Activated T-helper 17 cell treated with anti-CD3 and anti-CD28 coated beads, Interleukin-2, amount 50 U/mL, for 72 hours (primary cell): ENCODE data around the gene DUSP5. TPM values are rescaled to one million over a fixed set of nuclear protein-coding genes. Genes with fewer than 3 reads are reported as not detected.
A peak's percentile ranks its signal among the peaks of the same experiment; 100 is the strongest.
"Not testable (repeated sequence)": the region's sequence is repeated elsewhere in the genome, so short reads cannot be mapped to it uniquely, and the experiment has no call there.

Source experiments
- ATAC-seq: fragments of 150-1000 bp; cut with Tn5 transposase; replicated peaks from 2 replicates; pipeline ENCODE4 v1.10.0; 2021; ENCODE audit warnings: mild to moderate bottlenecking, moderate library complexity
- H3K27ac Mint-ChIP-seq: one replicate; pipeline ENCODE4 v1.8.0; 2022; ENCODE audit warnings: mixed read lengths
- H3K27me3 Mint-ChIP-seq: one replicate; pipeline ENCODE4 v1.8.0; 2022; ENCODE audit warnings: mixed read lengths
- H3K36me3 Mint-ChIP-seq: one replicate; pipeline ENCODE4 v1.8.0; 2022; ENCODE audit warnings: low read depth, mild to moderate bottlenecking, mixed read lengths
- H3K4me1 Mint-ChIP-seq: one replicate; pipeline ENCODE4 v1.8.0; 2022; ENCODE audit warnings: mixed read lengths
- H3K4me3 Mint-ChIP-seq: one replicate; pipeline ENCODE4 v1.8.0; 2022; ENCODE audit warnings: mild to moderate bottlenecking, mixed read lengths
- H3K9me3 Mint-ChIP-seq: one replicate; pipeline ENCODE4 v1.8.0; 2022; ENCODE audit warnings: mixed read lengths
- total RNA-seq, 2 donors: library from RNA; stranded (reverse); gene quantifications; one replicate each; pipeline ENCODE4 v1.2.3, GENCODE V29; 2022

Gene DUSP5
- total RNA-seq, 2 donors from 2014 or later, result 43.2 to 107 TPM

DNA sequence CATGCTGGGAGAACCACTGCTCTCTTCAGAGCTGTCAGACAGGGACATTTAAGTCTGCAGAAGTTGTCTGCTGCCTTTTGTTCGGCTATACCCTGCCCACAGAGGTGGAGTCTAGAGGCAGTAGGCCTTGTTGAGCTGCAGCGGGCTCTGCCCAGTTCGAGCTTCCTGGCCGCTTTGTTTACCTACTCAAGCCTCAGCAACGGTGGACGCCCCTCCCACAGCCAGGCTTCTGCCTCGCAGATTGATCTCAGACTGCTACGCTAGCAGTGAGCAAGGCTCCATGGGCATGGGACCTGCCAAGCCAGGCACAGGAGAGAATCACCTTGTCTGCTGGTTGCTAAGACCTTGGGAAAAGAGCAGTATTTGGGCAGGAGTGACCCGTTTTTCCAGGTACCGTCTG, 27.2 kb upstream of the DUSP5 start:
- H3K27ac Mint-ChIP-seq, H3K4me1 Mint-ChIP-seq: not testable (repeated sequence)

DNA sequence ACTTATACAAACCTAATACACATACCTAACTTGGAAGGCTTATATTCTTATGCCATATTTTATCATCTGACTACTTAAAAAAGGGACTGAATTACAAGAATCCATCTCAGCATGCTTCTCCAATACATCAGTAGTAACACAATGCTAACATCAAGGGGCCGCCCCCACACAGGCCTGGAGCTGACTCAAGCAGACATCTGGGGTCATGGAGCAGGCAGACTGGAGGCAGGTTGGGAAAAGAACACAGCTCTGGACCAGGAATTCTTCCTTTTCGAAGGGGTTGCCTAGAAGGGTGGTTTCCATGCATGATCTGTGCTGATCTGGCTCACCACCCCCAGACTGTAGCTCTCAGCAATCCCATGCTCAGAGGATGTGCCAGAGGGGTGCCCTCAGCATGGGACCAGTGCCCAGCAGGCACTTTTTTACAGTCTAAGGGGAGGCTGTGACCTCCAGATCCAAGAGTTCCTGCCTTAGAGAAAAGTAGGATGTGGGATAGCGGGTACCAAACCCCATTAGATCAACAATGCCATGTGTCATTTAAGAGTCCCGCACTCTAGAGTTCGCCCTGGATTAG, 26.1 kb upstream of the DUSP5 start:
- H3K4me1 Mint-ChIP-seq, result no peaks in the 10 kb centered on the region
- H3K27ac Mint-ChIP-seq, result no peak overlapping the region
- ATAC-seq, result no peak
- H3K27me3 Mint-ChIP-seq, result no peaks in the 10 kb centered on the region
- H3K9me3 Mint-ChIP-seq, result peaks cover 3% of the 10 kb centered on the region
- H3K4me3 Mint-ChIP-seq, result no peak overlapping the region
- H3K36me3 Mint-ChIP-seq, result no peaks in the 10 kb centered on the region

More for the DNA sequence above, 27.2 kb upstream of the DUSP5 start:
- H3K9me3 Mint-ChIP-seq, H3K36me3 Mint-ChIP-seq, H3K27me3 Mint-ChIP-seq, H3K4me3 Mint-ChIP-seq, ATAC-seq: not testable (repeated sequence)

DNA sequence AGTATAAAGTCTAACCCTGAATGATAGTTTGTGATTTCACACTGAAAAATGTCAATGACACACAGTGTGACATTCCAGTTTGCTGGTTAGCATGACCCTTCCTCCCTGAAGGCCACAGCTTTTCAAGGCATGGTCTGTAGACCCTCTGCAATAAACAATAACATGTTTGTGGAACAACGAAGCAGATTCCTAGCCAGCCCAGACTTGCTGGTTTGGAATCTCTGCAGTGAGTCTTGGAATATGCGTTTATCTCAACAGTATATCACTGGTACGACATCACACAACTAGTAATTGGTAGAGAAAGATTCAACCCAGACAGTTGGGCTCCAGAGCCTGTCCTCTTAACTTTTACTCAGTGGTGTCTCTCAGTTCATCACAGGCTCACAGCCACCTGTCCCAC, 23.7 kb upstream of the DUSP5 start:
- H3K36me3 Mint-ChIP-seq, result no peaks in the 10 kb centered on the region
- H3K27ac Mint-ChIP-seq, result no peak overlapping the region
- H3K4me1 Mint-ChIP-seq, result no peaks in the 10 kb centered on the region
- H3K9me3 Mint-ChIP-seq, result peaks cover 3% of the 10 kb centered on the region
- no peak for ATAC-seq
- no peaks in the 10 kb centered on the region for H3K27me3 Mint-ChIP-seq
- no peak overlapping the region for H3K4me3 Mint-ChIP-seq

DNA sequence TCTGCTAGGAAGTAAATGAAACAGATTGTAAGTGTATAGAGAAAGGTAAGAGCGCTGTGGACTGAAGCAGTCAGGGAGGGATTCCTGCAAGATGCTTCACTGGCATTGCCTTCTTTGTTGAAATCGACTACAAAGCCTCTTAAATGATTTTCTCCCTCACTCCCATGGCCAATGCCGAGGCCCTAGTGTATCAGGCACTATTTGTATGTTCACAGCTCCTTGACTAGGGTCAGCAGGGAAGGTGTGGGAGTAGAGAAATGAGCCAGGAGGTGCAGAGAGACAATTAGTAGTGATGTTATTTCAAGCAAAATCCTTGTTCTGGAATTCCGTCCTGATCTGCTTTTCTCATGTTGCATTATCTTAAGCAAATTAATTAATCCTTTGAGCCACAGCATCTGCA, 22.9 kb upstream of the DUSP5 start:
- Mint-ChIP-seq H3K4me1 (no peaks in the 10 kb centered on the region), H3K9me3 (peaks cover 3% of the 10 kb centered on the region), H3K36me3 (no peaks in the 10 kb centered on the region), H3K27ac (no peak overlapping the region), H3K4me3 (no peak overlapping the region), H3K27me3 (no peaks in the 10 kb centered on the region)
- no peak for ATAC-seq

DNA sequence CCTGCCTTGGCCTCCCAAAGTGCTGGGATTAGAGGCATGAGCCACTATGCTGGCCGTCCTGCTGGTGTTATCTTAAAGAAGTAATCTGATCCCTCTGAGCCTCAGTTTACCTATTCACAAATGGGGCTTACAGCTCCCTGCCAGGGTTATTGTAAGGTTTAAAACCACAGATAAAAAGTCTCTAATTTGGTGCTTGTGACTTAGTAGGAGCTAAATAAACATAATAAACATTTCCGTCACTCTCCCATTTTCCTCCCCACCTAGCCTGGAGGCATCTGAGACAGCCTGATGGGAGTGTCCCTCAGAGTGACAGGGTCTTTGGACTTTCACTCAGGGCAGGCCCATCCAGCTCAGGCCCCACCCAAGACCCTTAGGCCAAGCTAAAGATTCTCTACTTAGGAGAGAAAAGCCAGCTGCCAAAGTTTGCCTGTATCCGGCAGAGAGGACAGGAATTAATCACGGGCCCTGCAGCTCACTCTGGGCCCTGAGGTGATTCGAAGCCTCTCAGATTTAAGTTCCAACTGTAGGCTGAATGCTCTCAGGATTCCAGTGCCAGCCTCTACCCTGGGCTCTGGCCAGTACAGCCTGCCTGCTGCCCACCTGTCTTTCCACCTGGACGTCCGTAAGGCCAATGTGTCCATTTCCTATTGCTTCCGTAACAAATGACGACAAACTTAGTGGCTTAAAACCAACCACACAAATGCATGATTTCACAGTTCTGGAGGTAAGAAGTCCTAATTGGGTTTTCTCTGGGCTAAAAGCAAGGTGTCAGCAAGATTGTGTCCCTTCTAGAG, 21.8 kb upstream of the DUSP5 start:
- H3K27ac Mint-ChIP-seq, result no peak overlapping the region
- H3K4me3 Mint-ChIP-seq, result no peak overlapping the region
- no peaks in the 10 kb centered on the region for H3K36me3 Mint-ChIP-seq
- no peaks in the 10 kb centered on the region for H3K4me1 Mint-ChIP-seq
- no peaks in the 10 kb centered on the region for H3K27me3 Mint-ChIP-seq
- no peak for ATAC-seq
- H3K9me3 Mint-ChIP-seq, result no peaks in the 10 kb centered on the region

DNA sequence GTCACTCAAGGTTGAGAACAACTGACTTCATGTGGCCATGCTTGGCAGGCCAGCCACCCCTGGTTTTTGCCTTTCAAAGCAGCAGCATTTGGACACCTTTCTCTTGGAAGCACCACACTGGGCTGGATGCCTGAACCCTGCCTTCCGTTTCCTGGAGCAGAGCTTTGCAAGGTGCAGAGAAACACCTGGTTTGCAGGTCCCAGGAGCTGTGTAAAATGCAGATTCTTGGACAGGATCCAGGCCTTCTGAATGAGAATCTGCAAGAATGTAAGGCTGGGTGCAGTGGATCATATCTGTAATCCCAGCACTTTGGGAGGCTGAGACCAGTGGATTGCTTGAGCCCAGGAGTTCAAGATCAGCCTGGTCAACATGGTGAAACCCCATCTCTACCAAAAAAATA, 18.0 kb upstream of the DUSP5 start:
- H3K4me1 Mint-ChIP-seq, result no peaks in the 10 kb centered on the region
- ATAC-seq, result no peak
- H3K27me3 Mint-ChIP-seq, result no peaks in the 10 kb centered on the region
- no peak overlapping the region for H3K27ac Mint-ChIP-seq
- H3K4me3 Mint-ChIP-seq, result no peak overlapping the region
- H3K9me3 Mint-ChIP-seq, result no peaks in the 10 kb centered on the region
- no peaks in the 10 kb centered on the region for H3K36me3 Mint-ChIP-seq

DNA sequence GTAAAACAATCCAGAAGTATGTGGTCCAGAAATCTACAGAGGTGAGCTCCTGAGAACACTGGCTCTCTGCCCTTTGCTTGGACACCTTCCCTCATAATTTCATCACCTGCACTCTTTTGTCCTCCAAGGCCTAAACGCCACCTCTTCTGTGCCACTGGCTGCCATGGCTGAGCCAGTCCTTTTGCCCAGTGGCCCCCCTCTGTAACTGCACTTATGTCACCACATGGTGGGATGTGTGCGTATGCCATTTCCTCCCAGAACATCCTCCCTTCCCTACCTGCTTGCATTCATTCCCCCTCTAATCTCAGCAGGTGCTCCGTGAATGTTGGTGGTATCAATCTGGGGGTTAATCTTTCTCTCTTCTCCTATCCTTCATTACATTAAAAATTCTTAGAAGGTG, 17.3 kb upstream of the DUSP5 start:
- no peak overlapping the region for H3K27ac Mint-ChIP-seq
- no peaks in the 10 kb centered on the region for H3K27me3 Mint-ChIP-seq
- H3K9me3 Mint-ChIP-seq, result no peaks in the 10 kb centered on the region
- no peaks in the 10 kb centered on the region for H3K4me1 Mint-ChIP-seq
- no peaks in the 10 kb centered on the region for H3K36me3 Mint-ChIP-seq
- ATAC-seq, result no peak
- no peak overlapping the region for H3K4me3 Mint-ChIP-seq

DNA sequence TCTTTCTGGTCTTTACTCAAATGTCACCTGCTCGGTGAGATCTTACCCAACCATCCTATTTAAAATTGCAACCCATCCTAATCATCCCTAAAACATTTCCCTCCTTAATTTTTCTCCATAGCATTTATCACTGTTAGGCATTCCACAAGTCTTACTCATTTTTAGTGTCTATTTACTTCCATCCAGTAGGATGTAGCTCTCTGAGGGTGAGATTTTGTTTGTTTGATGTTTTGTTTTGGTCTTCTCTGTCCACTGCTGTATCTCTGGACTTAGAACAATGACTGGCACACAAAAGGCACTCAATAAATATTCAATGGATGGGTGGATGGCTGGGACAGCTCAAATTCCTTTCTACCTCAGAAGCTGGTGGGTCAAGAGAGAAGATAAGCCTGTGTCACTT, 15.8 kb upstream of the DUSP5 start:
- Mint-ChIP-seq H3K36me3 (no peaks in the 10 kb centered on the region), H3K9me3 (no peaks in the 10 kb centered on the region), H3K27ac (no peak overlapping the region), H3K4me1 (peaks cover under 1% of the 10 kb centered on the region), H3K27me3 (no peaks in the 10 kb centered on the region), H3K4me3 (no peak overlapping the region)
- ATAC-seq, result no peak

DNA sequence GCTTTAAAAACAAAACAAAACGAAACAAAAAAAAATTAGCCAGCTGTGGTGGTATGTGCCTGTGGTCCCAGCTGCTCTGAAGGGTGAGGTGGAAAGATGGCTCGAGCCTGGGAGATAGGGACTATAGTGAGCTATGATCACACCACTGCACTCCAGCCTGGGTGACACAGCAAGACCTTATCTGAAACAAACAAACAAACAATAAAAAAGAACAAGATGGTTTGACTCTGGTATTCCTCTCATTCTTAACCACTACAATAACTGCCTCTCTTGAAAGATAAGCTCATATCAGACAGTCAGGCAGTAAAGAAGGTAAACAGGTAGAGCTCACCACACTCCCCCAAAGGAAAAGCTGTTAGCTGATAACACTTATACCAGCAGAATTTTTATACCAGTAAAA, 14.1 kb upstream of the DUSP5 start:
- H3K27ac Mint-ChIP-seq, result no peak overlapping the region
- peaks cover 8% of the 10 kb centered on the region for H3K4me1 Mint-ChIP-seq
- no peak overlapping the region for H3K4me3 Mint-ChIP-seq
- no peaks in the 10 kb centered on the region for H3K36me3 Mint-ChIP-seq
- ATAC-seq, result no peak
- H3K9me3 Mint-ChIP-seq, result no peaks in the 10 kb centered on the region
- no peaks in the 10 kb centered on the region for H3K27me3 Mint-ChIP-seq

DNA sequence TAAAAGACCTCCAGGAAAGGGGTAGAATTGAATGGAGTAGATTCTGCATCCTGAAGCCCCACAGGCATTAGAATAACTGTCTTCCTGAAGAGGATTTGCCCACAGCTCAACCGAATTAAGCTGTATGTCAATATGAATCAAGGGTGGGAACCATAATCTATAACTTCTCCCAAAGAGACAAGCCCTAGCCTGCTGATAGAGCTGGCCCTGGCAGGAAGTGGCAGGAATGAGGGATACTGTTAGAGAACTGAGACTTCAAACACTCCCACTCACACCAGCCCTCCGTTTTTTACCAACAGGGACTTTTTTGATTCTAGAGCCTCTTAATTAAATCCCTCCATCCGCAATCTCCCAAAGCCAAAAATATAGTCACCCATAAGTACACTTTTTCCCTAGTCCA, 12.2 kb upstream of the DUSP5 start:
- no peak overlapping the region for H3K27ac Mint-ChIP-seq
- H3K36me3 Mint-ChIP-seq, result no peaks in the 10 kb centered on the region
- peaks cover 13% of the 10 kb centered on the region for H3K4me1 Mint-ChIP-seq
- no peak for ATAC-seq
- no peaks in the 10 kb centered on the region for H3K9me3 Mint-ChIP-seq
- H3K27me3 Mint-ChIP-seq, result no peaks in the 10 kb centered on the region
- no peak overlapping the region for H3K4me3 Mint-ChIP-seq

DNA sequence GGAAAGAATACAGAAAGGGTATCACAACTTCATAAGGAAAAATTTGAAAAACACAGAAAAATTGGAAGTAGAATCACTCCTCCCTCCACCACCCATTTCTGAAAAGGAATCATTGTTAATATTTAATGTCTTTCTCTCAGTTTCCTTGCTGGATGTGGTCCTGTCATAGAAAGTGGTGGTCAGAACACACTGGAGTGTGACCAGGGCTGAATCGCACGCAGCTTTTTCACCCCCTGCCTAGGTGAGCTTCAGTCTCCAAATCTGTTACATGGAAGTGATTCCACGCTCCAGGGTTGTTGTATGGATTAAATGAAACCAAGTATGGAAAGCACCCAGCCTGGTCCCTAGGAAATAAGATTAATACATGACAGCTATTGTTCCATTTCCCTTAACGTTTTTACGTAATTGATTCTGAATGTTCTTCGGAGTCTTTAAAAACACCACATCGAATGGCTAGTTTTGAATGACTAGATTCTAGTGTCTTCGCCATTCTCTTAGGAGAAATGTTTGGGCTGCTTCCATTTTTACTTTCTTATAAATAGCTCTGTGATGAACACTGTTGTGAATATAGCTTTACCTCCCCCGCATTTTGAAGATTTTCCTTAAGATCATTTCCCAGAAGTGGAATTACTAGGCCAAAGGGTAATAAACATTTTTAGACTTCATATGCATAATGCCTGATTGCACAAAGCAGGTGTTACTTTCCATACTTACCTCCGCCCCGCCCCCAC, 10.9 kb upstream of the DUSP5 start:
- Mint-ChIP-seq H3K4me3 (peak overlapping the region; percentile 33), H3K4me1 (peaks cover 13% of the 10 kb centered on the region), H3K27me3 (no peaks in the 10 kb centered on the region), H3K27ac (no peak overlapping the region), H3K36me3 (no peaks in the 10 kb centered on the region), H3K9me3 (no peaks in the 10 kb centered on the region)
- no peak for ATAC-seq

DNA sequence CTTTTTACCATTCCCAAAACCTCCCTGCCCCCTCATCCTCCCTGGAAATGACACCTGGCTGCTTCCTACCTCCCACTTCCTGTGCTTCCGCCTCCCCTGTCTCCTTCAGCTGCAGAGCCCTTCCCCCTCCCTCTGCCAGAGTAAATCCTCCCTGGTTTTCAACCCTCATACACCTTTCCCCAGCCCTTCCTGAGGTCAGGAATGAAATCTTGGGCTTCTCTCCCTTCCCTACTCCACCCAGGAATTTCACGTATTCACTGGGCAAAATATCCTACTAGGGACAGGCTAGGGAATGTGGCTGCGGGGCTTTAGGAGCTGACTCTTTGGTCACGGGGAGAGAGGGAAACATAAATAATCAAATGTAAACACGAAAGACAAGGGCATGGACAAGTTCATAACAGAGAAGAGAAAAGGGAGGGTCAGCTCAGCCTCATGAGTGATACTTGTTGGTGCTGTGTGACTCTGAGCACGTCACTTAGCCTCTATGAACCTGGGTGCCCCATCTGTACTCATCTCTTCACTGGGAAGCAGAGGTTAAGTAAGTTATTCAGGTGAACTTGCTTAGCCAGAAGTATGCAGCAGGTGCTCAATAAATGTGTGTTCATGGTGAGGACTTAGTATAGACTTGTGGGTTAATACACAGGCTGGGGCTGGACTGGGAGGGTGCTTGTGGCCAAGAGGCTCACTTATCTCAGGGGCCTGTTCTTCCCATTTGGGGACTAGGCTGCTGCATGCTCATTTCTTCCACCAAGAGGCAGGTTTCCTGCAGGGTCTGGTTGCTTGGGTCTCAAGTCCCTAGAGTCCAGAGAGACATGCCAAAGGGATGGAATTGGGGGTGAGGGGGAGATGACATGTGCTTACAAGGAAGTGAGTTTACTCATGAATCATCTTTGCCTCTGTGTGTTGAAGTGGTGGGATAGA, 10.0 kb upstream of the DUSP5 start:
- peak; percentile 63 for ATAC-seq
- Mint-ChIP-seq H3K27me3 (no peaks in the 10 kb centered on the region), H3K4me1 (peaks cover 17% of the 10 kb centered on the region), H3K27ac (no peak overlapping the region), H3K4me3 (peak overlapping the region; percentile 33), H3K9me3 (no peaks in the 10 kb centered on the region), H3K36me3 (no peaks in the 10 kb centered on the region)

DNA sequence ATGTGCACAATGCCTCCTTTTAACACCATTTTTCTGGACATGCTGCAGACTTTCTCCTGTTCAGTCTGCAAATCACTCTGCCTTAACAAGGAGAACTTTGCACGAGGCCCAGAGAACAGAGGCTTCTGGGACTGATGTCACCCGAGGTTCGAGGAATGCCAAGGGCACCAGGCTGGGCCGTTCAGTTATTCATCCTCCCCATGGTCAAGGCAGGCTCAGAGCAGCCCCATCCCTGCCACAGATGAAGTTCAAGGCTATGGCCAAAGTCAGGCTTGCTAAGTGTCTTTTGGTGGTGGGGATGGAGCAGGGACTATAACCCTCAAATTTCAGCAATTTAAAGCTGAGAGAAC, 9.4 kb upstream of the DUSP5 start:
- no peaks in the 10 kb centered on the region for H3K36me3 Mint-ChIP-seq
- ATAC-seq, result peak; percentile 9
- H3K9me3 Mint-ChIP-seq, result no peaks in the 10 kb centered on the region
- H3K4me1 Mint-ChIP-seq, result peaks cover 19% of the 10 kb centered on the region
- H3K27ac Mint-ChIP-seq, result no peak overlapping the region
- H3K27me3 Mint-ChIP-seq, result no peaks in the 10 kb centered on the region
- H3K4me3 Mint-ChIP-seq, result no peak overlapping the region

DNA sequence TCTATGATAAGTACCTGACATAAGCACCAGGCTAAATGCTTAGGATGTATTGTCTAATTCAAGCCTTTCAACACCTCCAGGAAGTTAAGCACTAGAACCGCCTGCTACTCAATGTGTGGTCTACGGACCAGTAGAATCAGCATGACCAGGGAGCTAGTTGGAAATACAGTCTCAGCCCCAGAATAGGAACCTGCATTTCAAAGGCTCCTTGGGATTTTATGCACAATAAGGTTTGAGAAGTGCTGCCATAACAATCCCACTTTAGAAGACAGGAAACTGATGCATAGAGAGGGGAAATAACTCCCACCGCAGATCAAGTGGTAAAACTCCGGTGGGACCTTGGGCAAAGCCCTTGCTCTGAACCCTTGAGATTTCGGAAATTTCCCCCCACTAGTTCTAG, 8.8 kb upstream of the DUSP5 start:
- no peak for ATAC-seq
- peaks cover 3% of the 10 kb centered on the region for H3K36me3 Mint-ChIP-seq
- no peak overlapping the region for H3K4me3 Mint-ChIP-seq
- no peaks in the 10 kb centered on the region for H3K9me3 Mint-ChIP-seq
- H3K4me1 Mint-ChIP-seq, result peaks cover 22% of the 10 kb centered on the region
- H3K27ac Mint-ChIP-seq, result no peak overlapping the region
- H3K27me3 Mint-ChIP-seq, result no peaks in the 10 kb centered on the region
